Measurements from ENCODE around the gene DSCAM. TPM values are rescaled to one million over a fixed set of nuclear protein-coding genes. Genes with fewer than 3 reads are reported as not detected.

DSCAM gene
- total RNA-seq, 1 experiment from 2014 or later: 0.33 TPM

GRCh38 chr21:40337981-40338380, 509.0 kb downstream of the DSCAM start:
- TF ChIP-seq, protein P1, sequence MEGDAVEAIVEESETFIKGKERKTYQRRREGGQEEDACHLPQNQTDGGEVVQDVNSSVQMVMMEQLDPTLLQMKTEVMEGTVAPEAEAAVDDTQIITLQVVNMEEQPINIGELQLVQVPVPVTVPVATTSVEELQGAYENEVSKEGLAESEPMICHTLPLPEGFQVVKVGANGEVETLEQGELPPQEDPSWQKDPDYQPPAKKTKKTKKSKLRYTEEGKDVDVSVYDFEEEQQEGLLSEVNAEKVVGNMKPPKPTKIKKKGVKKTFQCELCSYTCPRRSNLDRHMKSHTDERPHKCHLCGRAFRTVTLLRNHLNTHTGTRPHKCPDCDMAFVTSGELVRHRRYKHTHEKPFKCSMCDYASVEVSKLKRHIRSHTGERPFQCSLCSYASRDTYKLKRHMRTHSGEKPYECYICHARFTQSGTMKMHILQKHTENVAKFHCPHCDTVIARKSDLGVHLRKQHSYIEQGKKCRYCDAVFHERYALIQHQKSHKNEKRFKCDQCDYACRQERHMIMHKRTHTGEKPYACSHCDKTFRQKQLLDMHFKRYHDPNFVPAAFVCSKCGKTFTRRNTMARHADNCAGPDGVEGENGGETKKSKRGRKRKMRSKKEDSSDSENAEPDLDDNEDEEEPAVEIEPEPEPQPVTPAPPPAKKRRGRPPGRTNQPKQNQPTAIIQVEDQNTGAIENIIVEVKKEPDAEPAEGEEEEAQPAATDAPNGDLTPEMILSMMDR (IDR thresholded peaks at IDR 0.05; ENCODE audit: unreplicated experiment): no peak
- H3K4me1 Mint-ChIP-seq (ENCODE audit: insufficient read depth, unreplicated experiment): no peaks in the 10 kb centered on the region
- intact Hi-C loops (cut with micrococcal nuclease): no loop called here
- DNase-seq (ENCODE audit: unreplicated experiment): no peak
- ChIA-PET CTCF (no interaction called here), POLR2A (no interaction called here)
- H3K27ac Mint-ChIP-seq (ENCODE audit: low read depth, unreplicated experiment): no peak overlapping the region
- no TSS peak for BruUV-seq (replicated peaks)
- H3K36me3 Mint-ChIP-seq (ENCODE audit: insufficient read depth, unreplicated experiment): no peaks in the 10 kb centered on the region
- H3K4me3 Mint-ChIP-seq (ENCODE audit: unreplicated experiment): no peak overlapping the region
- H3K27me3 Mint-ChIP-seq (ENCODE audit: insufficient read depth, unreplicated experiment): no peaks in the 10 kb centered on the region
- no peaks in the 10 kb centered on the region for H3K9me3 Mint-ChIP-seq (ENCODE audit: unreplicated experiment)

- ChIA-PET CTCF (no interaction called here), POLR2A (no interaction called here)
- no peaks in the 10 kb centered on the region for H3K9me3 Mint-ChIP-seq (ENCODE audit: unreplicated experiment)
- H3K4me1 Mint-ChIP-seq (ENCODE audit: insufficient read depth, unreplicated experiment): no peaks in the 10 kb centered on the region
- no peak for DNase-seq (ENCODE audit: unreplicated experiment)
- no peak overlapping the region for H3K27ac Mint-ChIP-seq (ENCODE audit: low read depth, unreplicated experiment)
- H3K4me3 Mint-ChIP-seq (ENCODE audit: unreplicated experiment): no peak overlapping the region
- no peaks in the 10 kb centered on the region for H3K27me3 Mint-ChIP-seq (ENCODE audit: insufficient read depth, unreplicated experiment)
- intact Hi-C loops (cut with micrococcal nuclease): no loop called here
- no TSS peak for BruUV-seq (replicated peaks)
- H3K36me3 Mint-ChIP-seq (ENCODE audit: insufficient read depth, unreplicated experiment): no peaks in the 10 kb centered on the region
- TF ChIP-seq, protein P1 (IDR thresholded peaks at IDR 0.05; ENCODE audit: unreplicated experiment): no peak
Measured at GRCh38 chr21:40335704-40336103, 511.3 kb downstream of the DSCAM start.

GRCh38 chr21:40334159-40334558, 512.8 kb downstream of the DSCAM start:
- H3K36me3 Mint-ChIP-seq (ENCODE audit: insufficient read depth, unreplicated experiment): no peaks in the 10 kb centered on the region
- DNase-seq (ENCODE audit: unreplicated experiment): no peak
- H3K27ac Mint-ChIP-seq (ENCODE audit: low read depth, unreplicated experiment): no peak overlapping the region
- no TSS peak for BruUV-seq (replicated peaks)
- H3K4me1 Mint-ChIP-seq (ENCODE audit: insufficient read depth, unreplicated experiment): no peaks in the 10 kb centered on the region
- TF ChIP-seq, protein P1 (IDR thresholded peaks at IDR 0.05; ENCODE audit: unreplicated experiment): no peak
- intact Hi-C loops (cut with micrococcal nuclease): no loop called here
- ChIA-PET POLR2A (no interaction called here), CTCF (no interaction called here)
- H3K27me3 Mint-ChIP-seq (ENCODE audit: insufficient read depth, unreplicated experiment): no peaks in the 10 kb centered on the region
- no peak overlapping the region for H3K4me3 Mint-ChIP-seq (ENCODE audit: unreplicated experiment)
- H3K9me3 Mint-ChIP-seq (ENCODE audit: unreplicated experiment): no peaks in the 10 kb centered on the region

DNA sequence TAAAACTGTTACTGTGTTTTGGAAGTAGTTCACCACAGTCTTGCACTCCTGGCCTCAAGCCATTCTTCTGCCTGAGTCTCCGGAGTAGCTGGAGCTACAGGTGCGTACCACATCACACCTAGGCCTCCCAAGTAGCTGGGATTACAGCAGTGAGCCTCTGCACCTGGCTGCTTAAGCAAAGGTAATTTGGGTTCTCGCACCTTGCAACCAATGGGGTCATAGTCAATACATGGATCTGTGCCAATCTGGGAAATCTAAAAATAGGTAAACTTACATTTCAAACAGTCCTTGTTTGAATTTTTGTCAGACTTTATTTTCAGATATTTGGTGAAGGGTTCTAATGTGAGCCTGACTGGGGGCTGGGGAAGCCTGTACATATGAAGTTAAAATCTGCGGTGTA, 513.2 kb downstream of the DSCAM start:
- no peaks in the 10 kb centered on the region for H3K27me3 Mint-ChIP-seq (ENCODE audit: insufficient read depth, unreplicated experiment)
- no peak for DNase-seq (ENCODE audit: unreplicated experiment)
- BruUV-seq (replicated peaks): no TSS peak
- CTCF ChIA-PET: no interaction called here
- intact Hi-C loops (cut with micrococcal nuclease): no loop called here
- POLR2A ChIA-PET: no interaction called here
- H3K9me3 Mint-ChIP-seq (ENCODE audit: unreplicated experiment): no peaks in the 10 kb centered on the region
- no peaks in the 10 kb centered on the region for H3K36me3 Mint-ChIP-seq (ENCODE audit: insufficient read depth, unreplicated experiment)
- TF ChIP-seq, protein P1 (IDR thresholded peaks at IDR 0.05; ENCODE audit: unreplicated experiment): no peak
- no peaks in the 10 kb centered on the region for H3K4me1 Mint-ChIP-seq (ENCODE audit: insufficient read depth, unreplicated experiment)
- no peak overlapping the region for H3K4me3 Mint-ChIP-seq (ENCODE audit: unreplicated experiment)
- H3K27ac Mint-ChIP-seq (ENCODE audit: low read depth, unreplicated experiment): no peak overlapping the region

All from MCF 10A (cell line).